AG04449 (cell line): Measurements from ENCODE around the gene DCTN3.

Source experiments
- CTCF ChIA-PET: fragments of 350-600 bp; formaldehyde crosslinking; extraction: SDS; loops from one replicate; lab custom pipeline; 2021; ENCODE audit warnings: antibody characterized with exemption; lab: Yijun Ruan, JAX
- POLR2A ChIA-PET: fragments of 400-600, 350-600 bp; formaldehyde crosslinking; extraction: SDS; loops from one replicate; lab custom pipeline; 2020; ENCODE audit warnings: antibody characterized with exemption, inconsistent platforms; lab: Yijun Ruan, JAX
- DNase-seq: peaks from one replicate; pipeline ENCODE4 v3.0.0-alpha.2; 2010; ENCODE audit warnings: low read depth, low spot score
- H3K4me3 ChIP-seq: 2 replicates; pipeline ENCODE4 v1.5.1; 2011; ENCODE audit warnings: low read depth, mild to moderate bottlenecking, control low read depth, low read length
- TF ChIP-seq, protein P1 (sequence below): IDR thresholded peaks from one replicate; pipeline ENCODE4 v1.5.1; 2011; ENCODE audit warnings: mild to moderate bottlenecking, moderate library complexity, low read length, control low read depth, inconsistent platforms; ENCODE audit not compliant: insufficient read depth; ENCODE audit errors: missing control alignments

Gene DCTN3

DNA sequence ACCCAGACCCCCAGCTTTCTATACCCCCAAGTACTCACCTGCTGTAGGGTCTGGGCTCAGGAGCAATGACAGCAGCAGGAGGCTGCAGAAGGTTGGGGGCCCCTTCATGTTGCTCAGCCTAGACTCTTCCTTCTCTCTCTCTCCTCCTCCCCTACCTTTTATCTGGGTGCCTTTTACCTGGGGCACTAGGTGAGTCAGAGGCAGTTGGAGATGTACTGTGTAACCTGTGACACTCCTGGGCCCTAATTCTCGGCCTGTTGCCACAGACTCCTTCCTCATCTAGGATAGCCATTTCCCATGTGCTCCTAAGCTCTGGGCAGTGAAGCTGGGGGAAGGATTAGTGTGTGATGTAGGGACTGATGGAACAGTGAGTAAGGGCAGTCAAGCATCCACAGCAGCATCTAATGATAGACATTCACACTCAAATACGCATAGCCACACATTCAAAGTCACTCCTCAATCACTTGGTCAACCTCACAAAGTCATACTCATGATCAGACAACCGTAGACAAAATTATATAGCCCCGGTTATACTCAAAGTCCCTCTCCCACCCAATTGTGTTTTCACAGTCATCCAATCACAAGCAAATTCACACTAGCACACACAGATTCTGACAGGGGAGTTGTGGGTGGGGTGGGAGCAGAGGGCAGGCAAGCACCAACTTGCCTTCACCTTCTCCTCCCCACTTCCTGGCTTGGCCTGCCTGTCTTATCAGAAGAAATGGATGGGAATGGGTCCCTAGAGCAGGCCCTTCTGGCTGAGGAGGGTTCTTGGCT, 42.4 kb upstream of the DCTN3 start, which contains the start of gene CCL27:
CCL27 (minus strand) TSS at position 132 of the 777 bp plus-strand sequence; CDS start at position 108, 24 bp downstream.
- POLR2A ChIA-PET: interaction anchor here (0.8 kb wide), 1 partner anchor 16 kb away, joined by 3 read pairs; the partner anchor contains the start of gene GALT
- CTCF ChIA-PET: interaction anchor here (0.7 to 8.4 kb wide), 9 partner anchors 13 to 71 kb away, joined by 3 to 153 read pairs (median 4); partner anchors contain the start of genes CCL21, GALT, IL11RA and RPP25L
- TF ChIP-seq, protein P1, sequence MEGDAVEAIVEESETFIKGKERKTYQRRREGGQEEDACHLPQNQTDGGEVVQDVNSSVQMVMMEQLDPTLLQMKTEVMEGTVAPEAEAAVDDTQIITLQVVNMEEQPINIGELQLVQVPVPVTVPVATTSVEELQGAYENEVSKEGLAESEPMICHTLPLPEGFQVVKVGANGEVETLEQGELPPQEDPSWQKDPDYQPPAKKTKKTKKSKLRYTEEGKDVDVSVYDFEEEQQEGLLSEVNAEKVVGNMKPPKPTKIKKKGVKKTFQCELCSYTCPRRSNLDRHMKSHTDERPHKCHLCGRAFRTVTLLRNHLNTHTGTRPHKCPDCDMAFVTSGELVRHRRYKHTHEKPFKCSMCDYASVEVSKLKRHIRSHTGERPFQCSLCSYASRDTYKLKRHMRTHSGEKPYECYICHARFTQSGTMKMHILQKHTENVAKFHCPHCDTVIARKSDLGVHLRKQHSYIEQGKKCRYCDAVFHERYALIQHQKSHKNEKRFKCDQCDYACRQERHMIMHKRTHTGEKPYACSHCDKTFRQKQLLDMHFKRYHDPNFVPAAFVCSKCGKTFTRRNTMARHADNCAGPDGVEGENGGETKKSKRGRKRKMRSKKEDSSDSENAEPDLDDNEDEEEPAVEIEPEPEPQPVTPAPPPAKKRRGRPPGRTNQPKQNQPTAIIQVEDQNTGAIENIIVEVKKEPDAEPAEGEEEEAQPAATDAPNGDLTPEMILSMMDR: no peak
- no peak within 1 kb of the TSS for H3K4me3 ChIP-seq
- DNase-seq: no peak

DNA sequence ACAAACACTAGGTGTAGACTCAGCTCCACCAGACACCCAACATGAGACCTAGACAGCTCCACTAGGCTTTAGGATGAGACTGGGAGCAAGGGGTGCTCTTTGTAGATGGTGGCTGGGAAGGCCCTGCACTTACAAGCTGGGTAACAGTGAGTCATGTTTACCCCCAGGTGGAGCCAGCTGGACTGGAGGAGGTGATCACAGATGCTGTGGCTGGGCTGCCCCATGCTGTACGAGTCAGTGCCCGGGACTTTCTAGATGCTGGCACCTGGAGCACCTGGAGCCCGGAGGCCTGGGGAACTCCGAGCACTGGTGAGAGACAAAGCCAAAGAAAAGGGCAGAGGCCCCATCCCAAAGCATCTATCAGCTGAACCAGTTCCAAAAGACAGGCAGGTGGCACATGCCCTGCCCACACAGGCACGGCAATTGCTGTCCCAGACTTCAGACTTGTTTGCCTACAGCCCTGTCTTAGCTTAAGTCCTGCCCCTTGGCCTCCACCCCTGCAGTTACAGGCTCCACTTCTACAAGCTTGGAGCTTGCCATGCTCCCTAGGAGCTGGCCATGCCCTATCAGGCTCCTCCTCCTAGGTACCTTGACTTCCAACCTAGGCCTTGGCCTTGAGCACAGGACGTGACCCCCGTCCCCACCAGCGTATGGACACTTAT, 39.4 kb upstream of the DCTN3 start:
- ChIA-PET POLR2A (interaction anchor here (1.5 to 1.6 kb wide), 2 partner anchors 7 to 13 kb away, joined by 4 read pairs; partner anchors contain the start of gene GALT), CTCF (interaction anchor here (1.3 to 8.4 kb wide), 3 partner anchors 10 to 44 kb away, joined by 4 to 153 read pairs (median 4); partner anchors contain the start of genes GALT and IL11RA)
- no peak for DNase-seq
- H3K4me3 ChIP-seq: no peak overlapping the region
- TF ChIP-seq, protein P1: no peak

DNA sequence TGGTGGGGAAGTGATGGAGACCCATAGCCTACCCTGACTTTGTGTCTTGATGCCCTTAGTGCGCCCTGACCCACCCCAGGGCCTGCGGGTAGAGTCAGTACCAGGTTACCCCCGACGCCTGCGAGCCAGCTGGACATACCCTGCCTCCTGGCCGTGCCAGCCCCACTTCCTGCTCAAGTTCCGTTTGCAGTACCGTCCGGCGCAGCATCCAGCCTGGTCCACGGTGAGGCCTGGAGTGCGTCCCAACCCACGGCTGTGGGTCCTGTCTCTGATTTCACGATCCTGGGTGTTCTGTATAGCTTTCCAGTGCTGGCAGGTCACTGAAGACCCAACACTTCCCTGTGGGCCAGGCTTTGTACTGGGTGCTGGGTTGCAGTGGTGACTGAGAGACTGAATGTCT, 38.2 kb upstream of the DCTN3 start:
- ChIA-PET CTCF (interaction anchor here (0.6 to 1.7 kb wide), 4 partner anchors 10 to 44 kb away, joined by 3 to 5 read pairs (median 4); partner anchors contain the start of gene GALT), POLR2A (no interaction called here)
- TF ChIP-seq, protein P1: no peak
- H3K4me3 ChIP-seq: no peak overlapping the region
- no peak for DNase-seq

DNA sequence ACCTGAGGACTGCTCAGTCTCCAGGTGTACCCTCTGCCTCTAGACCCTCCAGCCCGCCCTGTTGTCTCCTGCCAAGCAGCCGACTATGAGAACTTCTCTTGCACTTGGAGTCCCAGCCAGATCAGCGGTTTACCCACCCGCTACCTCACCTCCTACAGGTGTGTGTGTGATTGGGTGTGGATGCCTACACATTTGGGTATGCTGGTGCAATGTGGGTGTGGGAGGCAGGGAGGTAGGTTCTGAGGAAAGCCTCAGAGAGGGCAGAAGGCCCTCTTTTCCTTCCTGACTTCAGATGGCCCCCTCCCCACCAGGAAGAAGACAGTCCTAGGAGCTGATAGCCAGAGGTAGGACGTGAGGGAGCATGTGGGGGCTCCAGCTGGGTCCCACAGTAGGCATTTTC, 36.7 kb upstream of the DCTN3 start:
- no peak overlapping the region for H3K4me3 ChIP-seq
- TF ChIP-seq, protein P1: no peak
- ChIA-PET CTCF (interaction anchor here (1.9 to 13.8 kb wide), 3 partner anchors 7 to 45 kb away, joined by 7 to 153 read pairs (median 10); partner anchors contain the start of genes CCL27 and GALT), POLR2A (interaction anchor here (1.0 to 3.0 kb wide), 2 partner anchors 8 to 14 kb away, joined by 3 to 11 read pairs; no protein-coding TSS in a partner anchor)
- DNase-seq: no peak

DNA sequence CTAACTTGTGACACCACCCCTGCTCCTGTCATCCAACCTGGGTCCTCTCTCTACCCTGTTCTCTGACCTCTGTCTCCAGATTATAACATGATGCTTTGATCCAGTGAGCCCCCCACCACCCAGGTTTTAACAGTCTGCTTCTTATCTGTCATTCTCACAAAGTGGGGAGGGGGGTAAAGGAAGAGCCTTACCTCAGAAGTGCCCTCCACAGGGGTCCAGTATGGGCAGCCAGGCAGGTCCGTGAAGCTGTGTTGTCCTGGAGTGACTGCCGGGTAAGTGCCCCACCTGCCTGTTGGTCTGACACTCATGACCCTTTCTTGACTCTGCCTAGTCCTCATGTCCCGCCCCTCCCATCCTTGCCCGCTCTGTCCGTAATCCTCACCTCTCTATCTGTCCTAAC, 35.1 kb upstream of the DCTN3 start:
- DNase-seq: no peak
- ChIA-PET CTCF (interaction anchor here (13.8 kb wide), 1 partner anchor 8 kb away, joined by 153 read pairs; the partner anchor contains the start of gene CCL27), POLR2A (interaction anchor here (3.0 kb wide), 1 partner anchor 9 kb away, joined by 11 read pairs; no protein-coding TSS in a partner anchor)
- TF ChIP-seq, protein P1: no peak
- no peak overlapping the region for H3K4me3 ChIP-seq
